CD14-positive monocyte (primary cell): ENCODE measurements around the gene MAP2K5. TPM values are rescaled to one million over a fixed set of nuclear protein-coding genes. Genes with fewer than 3 reads are reported as not detected.

Experiments
- DNase-seq, 3 donors: peaks; one replicate each; pipeline ENCODE4 v3.0.0-alpha.2; 2011 to 2022
- H2AFZ ChIP-seq: 2 replicates; pipeline ENCODE4 v1.6.0; 2012; ENCODE audit warnings: mild to moderate bottlenecking, low read depth, low read length, inconsistent platforms; ENCODE audit not compliant: insufficient read depth, poor library complexity, severe bottlenecking
- H3K27ac ChIP-seq, 2 donors: 1 replicate in 1 of 2; 2 replicates in 1 of 2; pipeline ENCODE4 v1.5.1; 2012 to 2013; ENCODE audit warnings: low read length in 2 of 2, control low read depth in 1 of 2, inconsistent platforms in 1 of 2, low read depth in 1 of 2, mild to moderate bottlenecking in 1 of 2
- H3K27me3 ChIP-seq, 2 donors: one replicate each; pipeline versions ENCODE4 v1.6.0 to v1.6.1; 2011 to 2013; ENCODE audit warnings: low read length in 2 of 2; ENCODE audit not compliant: control insufficient read depth in 2 of 2, insufficient read depth in 2 of 2
- H3K36me3 ChIP-seq, 2 donors: replicated peaks in 1 of 2; 1 replicate in 1 of 2; 2 replicates in 1 of 2; pipeline versions ENCODE4 v1.5.1 to v1.6.1; 2012 to 2013; ENCODE audit warnings: low read length in 2 of 2, control low read depth in 1 of 2, inconsistent platforms in 1 of 2, mild to moderate bottlenecking in 1 of 2; ENCODE audit not compliant: insufficient read depth in 2 of 2, control insufficient read depth in 1 of 2
- H3K4me1 ChIP-seq, 2 donors: 1 replicate in 1 of 2; 2 replicates in 1 of 2; pipeline versions ENCODE4 v1.5.1 to v1.6.1; 2012 to 2013; ENCODE audit warnings: low read length in 2 of 2, control low read depth in 1 of 2, inconsistent platforms in 1 of 2, mild to moderate bottlenecking in 1 of 2, moderate library complexity in 1 of 2; ENCODE audit not compliant: insufficient read depth in 2 of 2, control insufficient read depth in 1 of 2
- H3K4me2 ChIP-seq: replicated peaks from 2 replicates; pipeline ENCODE3; 2012; ENCODE audit warnings: low read length, moderate library complexity, mild to moderate bottlenecking; ENCODE audit not compliant: poor library complexity, severe bottlenecking; ENCODE audit errors: extremely low read depth
- H3K4me3 ChIP-seq, 3 experiments: fragments of 200-600 bp in 1 of 3; sonication (generic) in 1 of 3; replicated peaks in 1 of 3; 1 replicate in 2 of 3; 2 replicates in 1 of 3; pipeline ENCODE4 v1.5.1; 2011 to 2013; ENCODE audit warnings: low read length in 3 of 3, mild to moderate bottlenecking in 3 of 3, control low read depth in 2 of 3, low read depth in 2 of 3, inconsistent platforms in 1 of 3, moderate library complexity in 1 of 3
- H3K79me2 ChIP-seq: 2 replicates; pipeline ENCODE4 v1.6.0; 2012; ENCODE audit warnings: mild to moderate bottlenecking, control low read depth, inconsistent platforms, low read length, moderate library complexity; ENCODE audit not compliant: insufficient read depth
- H3K9ac ChIP-seq: 2 replicates; pipeline ENCODE4 v1.6.0; 2017; ENCODE audit warnings: low read length, mild to moderate bottlenecking; ENCODE audit not compliant: insufficient read depth, poor library complexity, severe bottlenecking
- H3K9me3 ChIP-seq, 2 donors: replicated peaks in 1 of 2; 1 replicate in 1 of 2; 2 replicates in 1 of 2; pipeline versions ENCODE4 v1.5.1 to v1.6.1; 2012 to 2013; ENCODE audit warnings: low read length in 2 of 2, control low read depth in 1 of 2; ENCODE audit not compliant: control insufficient read depth in 1 of 2, insufficient read depth in 1 of 2
- H4K20me1 ChIP-seq: 2 replicates; pipeline ENCODE4 v1.6.0; 2012; ENCODE audit warnings: mild to moderate bottlenecking, low read length, control low read depth, moderate library complexity; ENCODE audit not compliant: insufficient read depth
- H3K27ac Mint-ChIP-seq, 7 donors: one replicate each; pipeline ENCODE4 v1.8.0; 2020; ENCODE audit warnings: mild to moderate bottlenecking in 7 of 7, mixed read lengths in 7 of 7, moderate library complexity in 6 of 7, inconsistent platforms in 2 of 7
- H3K27me3 Mint-ChIP-seq, 3 donors: one replicate each; pipeline ENCODE4 v1.8.0; 2021 to 2022; ENCODE audit warnings: low read depth in 3 of 3, mild to moderate bottlenecking in 3 of 3, mixed read lengths in 3 of 3, moderate library complexity in 3 of 3, inconsistent platforms in 1 of 3
- H3K36me3 Mint-ChIP-seq, 2 donors: one replicate each; pipeline ENCODE4 v1.8.0; 2020; ENCODE audit warnings: mixed read lengths in 2 of 2, inconsistent platforms in 1 of 2, mild to moderate bottlenecking in 1 of 2
- H3K4me1 Mint-ChIP-seq: one replicate; pipeline ENCODE4 v1.8.0; 2020; ENCODE audit warnings: mild to moderate bottlenecking, mixed read lengths
- H3K4me3 Mint-ChIP-seq, 2 donors: one replicate each; pipeline ENCODE4 v1.8.0; 2020; ENCODE audit warnings: mild to moderate bottlenecking in 2 of 2, mixed read lengths in 2 of 2, moderate library complexity in 1 of 2
- H3K9me3 Mint-ChIP-seq, 7 donors: one replicate each; pipeline ENCODE4 v1.8.0; 2020 to 2022; ENCODE audit warnings: mixed read lengths in 7 of 7, mild to moderate bottlenecking in 6 of 7, moderate library complexity in 6 of 7, inconsistent platforms in 2 of 7
- WGBS: methylation state at CpG from one replicate; pipeline ENCODE4 v1.1.5; 2013; ENCODE audit warnings: missing lambda C conversion rate; ENCODE audit not compliant: insufficient coverage; 5-methylcytosine and 5-hydroxymethylcytosine counted together
- intact Hi-C, 2 donors: fragments of 100-400 bp; cut with micrococcal nuclease; formaldehyde crosslinking; loops; one replicate each; pipeline versions ENCODE4 v1.15.0 to v1.15.1; 2023
- polyA plus RNA-seq, 3 donors: library from polyadenylated mRNA; depleted of rRNA in 1 of 3; unstranded in 2 of 3; stranded (reverse) in 1 of 3; fragments of 300-500 nt in 2 of 3; fragments of >200 nt in 1 of 3; fragmentation: Illumina TruSeq in 2 of 3; gene quantifications; 1 replicate in 2 of 3; 2 replicates in 1 of 3; pipeline ENCODE4 v1.2.3, GENCODE V29; 2012 to 2021
- TF ChIP-seq, protein P1 (sequence below): fragments of 200-600 bp; IDR thresholded peaks from one replicate; pipeline ENCODE4 v1.8.0; 2022; ENCODE audit warnings: antibody characterized with exemption, mild to moderate bottlenecking

MAP2K5 gene
- polyA plus RNA-seq, 3 donors = 10.2 to 11.3 (median 10.6) TPM

DNA sequence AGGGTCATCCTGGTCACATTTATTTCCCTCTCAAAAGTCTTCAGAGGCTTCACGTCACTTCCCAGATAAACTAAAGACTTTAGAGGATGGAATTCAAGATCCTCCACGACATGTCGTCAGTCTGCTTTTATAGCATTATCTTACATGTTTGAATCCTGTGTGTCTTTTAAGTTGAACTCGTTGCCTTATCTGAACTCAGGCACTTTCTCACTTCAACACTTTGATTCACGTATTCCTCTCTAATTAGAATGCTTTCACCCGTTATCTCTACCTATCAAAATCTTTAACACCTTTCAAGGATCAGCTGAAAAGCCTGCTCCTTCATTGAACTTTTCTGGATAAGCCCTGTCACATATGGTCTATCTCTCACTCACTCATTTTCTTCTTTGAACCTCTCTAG is 97.1 kb downstream of the MAP2K5 start:
- Histone ChIP-seq H3K4me3 (no peak overlapping the region), H3K27ac (no peak overlapping the region), H4K20me1 (no peaks in the 10 kb centered on the region), H3K9ac (no peak overlapping the region), H3K79me2 (no peaks in the 10 kb centered on the region), H3K4me1 (no peaks in the 10 kb centered on the region), H3K27me3 (no peaks in the 10 kb centered on the region), H3K4me2 (no peak overlapping the region), H3K36me3 (peaks cover 0 to 24% of the 10 kb centered on the region in 2 donors), H2AFZ (no peak overlapping the region), H3K9me3 (no peaks in the 10 kb centered on the region)
- peaks cover 0 to 4% (median 0%) of the 10 kb centered on the region in 7 donors for H3K9me3 Mint-ChIP-seq
- H3K36me3 Mint-ChIP-seq = peaks cover 54 to 57% of the 10 kb centered on the region in 2 donors
- intact Hi-C loops = no loop called here
- TF ChIP-seq, protein P1, sequence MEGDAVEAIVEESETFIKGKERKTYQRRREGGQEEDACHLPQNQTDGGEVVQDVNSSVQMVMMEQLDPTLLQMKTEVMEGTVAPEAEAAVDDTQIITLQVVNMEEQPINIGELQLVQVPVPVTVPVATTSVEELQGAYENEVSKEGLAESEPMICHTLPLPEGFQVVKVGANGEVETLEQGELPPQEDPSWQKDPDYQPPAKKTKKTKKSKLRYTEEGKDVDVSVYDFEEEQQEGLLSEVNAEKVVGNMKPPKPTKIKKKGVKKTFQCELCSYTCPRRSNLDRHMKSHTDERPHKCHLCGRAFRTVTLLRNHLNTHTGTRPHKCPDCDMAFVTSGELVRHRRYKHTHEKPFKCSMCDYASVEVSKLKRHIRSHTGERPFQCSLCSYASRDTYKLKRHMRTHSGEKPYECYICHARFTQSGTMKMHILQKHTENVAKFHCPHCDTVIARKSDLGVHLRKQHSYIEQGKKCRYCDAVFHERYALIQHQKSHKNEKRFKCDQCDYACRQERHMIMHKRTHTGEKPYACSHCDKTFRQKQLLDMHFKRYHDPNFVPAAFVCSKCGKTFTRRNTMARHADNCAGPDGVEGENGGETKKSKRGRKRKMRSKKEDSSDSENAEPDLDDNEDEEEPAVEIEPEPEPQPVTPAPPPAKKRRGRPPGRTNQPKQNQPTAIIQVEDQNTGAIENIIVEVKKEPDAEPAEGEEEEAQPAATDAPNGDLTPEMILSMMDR = no peak
- H3K27me3 Mint-ChIP-seq = no peaks in the 10 kb centered on the region
- DNase-seq = no peak
- WGBS = 93% methylated on average over 3 of the region's 6 CpGs
- H3K4me1 Mint-ChIP-seq = no peaks in the 10 kb centered on the region
- no peak overlapping the region for H3K4me3 Mint-ChIP-seq
- H3K27ac Mint-ChIP-seq = no peak overlapping the region

DNA sequence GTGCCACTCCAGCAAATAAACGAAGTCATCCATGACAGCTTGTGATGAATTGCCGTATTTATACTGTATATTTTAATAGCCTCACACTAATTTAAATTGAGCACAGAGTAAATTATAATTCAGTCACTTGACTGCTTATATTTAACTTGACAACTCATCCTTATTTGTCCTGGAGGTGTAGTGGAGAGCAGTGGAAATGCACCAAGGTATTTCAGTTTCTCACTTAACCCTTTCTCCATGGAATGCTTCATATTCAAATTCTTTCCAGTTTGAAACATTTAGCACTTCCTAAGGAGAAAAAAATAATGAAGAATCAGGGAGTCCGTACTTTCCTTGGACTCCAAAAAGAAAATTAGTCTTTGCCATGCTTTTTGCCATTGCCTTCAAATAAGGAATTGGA is 99.0 kb downstream of the MAP2K5 start:
- H3K9me3 ChIP-seq = no peaks in the 10 kb centered on the region
- H3K27ac Mint-ChIP-seq = no peak overlapping the region
- peaks cover 48 to 52% of the 10 kb centered on the region in 2 donors for H3K36me3 Mint-ChIP-seq
- peaks cover 0 to 2% (median 0%) of the 10 kb centered on the region in 3 donors for H3K27me3 Mint-ChIP-seq
- H3K27me3 ChIP-seq = no peaks in the 10 kb centered on the region
- no peaks in the 10 kb centered on the region for H3K79me2 ChIP-seq
- no peak overlapping the region for H2AFZ ChIP-seq
- no CpG with 5 or more reads among the region's 3 CpGs for WGBS
- H3K9ac ChIP-seq = no peak overlapping the region
- no peaks in the 10 kb centered on the region for H4K20me1 ChIP-seq
- peaks cover 0 to 25% of the 10 kb centered on the region in 2 donors for H3K36me3 ChIP-seq
- H3K4me1 Mint-ChIP-seq = no peaks in the 10 kb centered on the region
- DNase-seq = no peak
- H3K4me3 Mint-ChIP-seq = no peak overlapping the region
- no peak overlapping the region for H3K4me3 ChIP-seq
- TF ChIP-seq, protein P1 = no peak
- H3K9me3 Mint-ChIP-seq = peaks cover 0 to 4% (median 0%) of the 10 kb centered on the region in 7 donors
- no peak overlapping the region for H3K4me2 ChIP-seq
- no peak overlapping the region for H3K27ac ChIP-seq
- intact Hi-C loops = no loop called here
- no peaks in the 10 kb centered on the region for H3K4me1 ChIP-seq
